Left cardiac atrium (tissue), 4 donors: ENCODE results near the gene MRPL28. TPM values are rescaled to one million over a fixed set of nuclear protein-coding genes. Genes with fewer than 3 reads are reported as not detected.
"Not testable (repeated sequence)": the region's sequence is repeated elsewhere in the genome, so short reads cannot be mapped to it uniquely, and the experiment has no call there.

Experiments
- ATAC-seq, 2 donors: fragments of 200-7000 bp; cut with Tn5 transposase; one replicate each; pipeline ENCODE4 v1.9.1; 2020; ENCODE audit warnings: mild to moderate bottlenecking in 2 of 2, moderate library complexity in 2 of 2
- DNase-seq: peaks from one replicate; pipeline ENCODE4 v3.0.0-alpha.2; 2020
- intact Hi-C, 2 donors: fragments of 100-400 bp; cut with DNase I; formaldehyde crosslinking; loops; one replicate each; pipeline versions ENCODE4 v1.14.1 to v1.15.1; 2022 to 2023
- total RNA-seq, 2 donors: library from RNA; stranded (reverse); fragmentation: NEBNext Ultra II Directional; extraction: Animal tissue kit (Norgen Biotek cat#: 25700); gene quantifications; one replicate each; pipeline ENCODE4 v1.2.1, GENCODE V29; 2021
- donor health status: DM: no; HTN: yes; CAD: no.
- donor health status: DM: no; HTN: yes; CAD: no; lungs with severe emphysema.
- donor health status: DM: yes; HTN: yes; CAD: no.
- donor health status: Dilated cardiomyopathy.

MRPL28 gene
- total RNA-seq, 2 donors from 2014 or later, result 63.2 to 63.4 TPM

- ATAC-seq, result no peak
- DNase-seq, result no peak
- intact Hi-C loops, result loop anchor here (5.0 to 10.0 kb wide), 2 partner anchors 107 to 120 kb away; partner anchors contain the start of gene FAM234A (in 1 of the 2)
Measured at GRCh38 chr16:351804-352520, 18.4 kb downstream of the MRPL28 start.

- DNase-seq (no peak), ATAC-seq (no peak)
- intact Hi-C loops, result loop anchor here (5.0 to 10.0 kb wide), 2 partner anchors 105 to 118 kb away; partner anchors contain the start of gene FAM234A (in 1 of the 2)
Measured at GRCh38 chr16:350203-350602, 20.1 kb downstream of the MRPL28 start.

GRCh38 chr16:349211-349610 lies 21.1 kb downstream of the MRPL28 start:
- DNase-seq, result no peak
- intact Hi-C loops, result no loop called here
- ATAC-seq, result no peak

GRCh38 chr16:348495-348894 lies 21.8 kb downstream of the MRPL28 start:
- ATAC-seq, DNase-seq, intact Hi-C loops: not testable (repeated sequence)

GRCh38 chr16:347203-347602 lies 23.1 kb downstream of the MRPL28 start:
- no peak for ATAC-seq
- intact Hi-C loops, result no loop called here
- DNase-seq, result no peak

- DNase-seq (no peak), ATAC-seq (peak in 1 of 2 donors; percentile 26)
- intact Hi-C loops, result no loop called here
Measured at GRCh38 chr16:346587-346986, 23.8 kb downstream of the MRPL28 start.

GRCh38 chr16:345772-346171 lies 24.6 kb downstream of the MRPL28 start:
- ATAC-seq (no peak), DNase-seq (no peak)
- intact Hi-C loops, result no loop called here

GRCh38 chr16:342455-343213 lies 27.7 kb downstream of the MRPL28 start:
- no peak for DNase-seq
- intact Hi-C loops, result no loop called here
- no peak for ATAC-seq

GRCh38 chr16:341974-342336 lies 28.4 kb downstream of the MRPL28 start:
- intact Hi-C loops, ATAC-seq, DNase-seq: not testable (repeated sequence)

- intact Hi-C loops, ATAC-seq, DNase-seq: not testable (repeated sequence)
Measured at GRCh38 chr16:341095-341973, 29.0 kb downstream of the MRPL28 start.

GRCh38 chr16:340370-341091 lies 29.8 kb downstream of the MRPL28 start:
- DNase-seq (no peak), ATAC-seq (peak in 1 of 2 donors; percentile 11)
- intact Hi-C loops, result no loop called here

- intact Hi-C loops, result no loop called here
- DNase-seq (no peak), ATAC-seq (no peak)
Measured at GRCh38 chr16:339680-340079, 30.7 kb downstream of the MRPL28 start.

GRCh38 chr16:337975-338575 lies 32.3 kb downstream of the MRPL28 start:
- DNase-seq, result no peak
- intact Hi-C loops, result no loop called here
- no peak for ATAC-seq

- no peak for DNase-seq
- intact Hi-C loops, result no loop called here
- ATAC-seq, result no peak
Measured at GRCh38 chr16:337437-337836, 32.9 kb downstream of the MRPL28 start.

- ATAC-seq, result no peak
- intact Hi-C loops, result no loop called here
- no peak for DNase-seq
Measured at GRCh38 chr16:336269-336668, 34.1 kb downstream of the MRPL28 start.

GRCh38 chr16:334861-335632 lies 35.3 kb downstream of the MRPL28 start:
- intact Hi-C loops, ATAC-seq, DNase-seq: not testable (repeated sequence)

- DNase-seq, intact Hi-C loops, ATAC-seq: not testable (repeated sequence)
Measured at GRCh38 chr16:334164-334832, 36.0 kb downstream of the MRPL28 start.
